K562 (cell line): ENCODE data around the gene CELA3A. TPM values are rescaled to one million over a fixed set of nuclear protein-coding genes. Genes with fewer than 3 reads are reported as not detected.

Experiments used
- BCOR ChIP-seq: fragments of 450-650 bp; IDR thresholded peaks from 2 replicates; pipeline ENCODE4 v1.6.1; 2016
- BRCA1 ChIP-seq, 2 experiments: fragments of 450-650 bp in 1 of 2; sonication (generic) in 1 of 2; formaldehyde crosslinking in 1 of 2; IDR thresholded peaks; 2 replicates each; pipeline versions ENCODE4 v1.5.0 to v1.6.1; 2017 to 2020; ENCODE audit warnings: mild to moderate bottlenecking in 1 of 2, missing genetic modification reagents in 1 of 2
- JUN ChIP-seq, 2 experiments: sonication (generic) in 1 of 2; formaldehyde crosslinking in 1 of 2; IDR thresholded peaks; 2 replicates each; pipeline versions ENCODE4 v1.6.1 to v1.8.0; 2012 to 2022; ENCODE audit warnings: borderline replicate concordance in 2 of 2, mild to moderate bottlenecking in 2 of 2, improper control_type of control experiment in 1 of 2, low read depth in 1 of 2, low read length in 1 of 2, missing genetic modification reagents in 1 of 2
- L3MBTL2 ChIP-seq: fragments of 450-650 bp; IDR thresholded peaks from 2 replicates; pipeline ENCODE4 v1.6.1; 2016; ENCODE audit warnings: mild to moderate bottlenecking, moderate library complexity
- MCM3 ChIP-seq: fragments of 450-650 bp; IDR thresholded peaks from 2 replicates; pipeline ENCODE4 v1.6.1; 2016
- NELFE ChIP-seq: IDR thresholded peaks from 2 replicates; pipeline ENCODE4 v1.6.1; 2011; ENCODE audit warnings: mild to moderate bottlenecking; ENCODE audit not compliant: insufficient read depth, insufficient read length
- PKNOX1 ChIP-seq: fragments of 450-650 bp; IDR thresholded peaks from 2 replicates; pipeline ENCODE4 v1.6.1; 2016
- PTBP1 ChIP-seq: fragments of 200-400 bp; formaldehyde crosslinking; IDR thresholded peaks from 2 replicates; pipeline ENCODE4 v1.6.1; 2017; ENCODE audit warnings: low read depth, low read length
- RBM25 ChIP-seq: fragments of 200-400 bp; formaldehyde crosslinking; IDR thresholded peaks from 2 replicates; pipeline ENCODE4 v1.6.1; 2018; ENCODE audit warnings: low read length, low read depth, moderate library complexity; ENCODE audit not compliant: severe bottlenecking
- RBM34 ChIP-seq: fragments of 200-400 bp; formaldehyde crosslinking; IDR thresholded peaks from 2 replicates; pipeline ENCODE4 v1.6.1; 2018; ENCODE audit warnings: low read length, borderline replicate concordance; ENCODE audit not compliant: insufficient read depth
- ZC3H4 ChIP-seq: sonication (generic); formaldehyde crosslinking; IDR thresholded peaks from 2 replicates; pipeline ENCODE4 v1.9.0; 2021; ENCODE audit warnings: missing genetic modification reagents, borderline replicate concordance
- ZFX ChIP-seq: sonication (generic); formaldehyde crosslinking; IDR thresholded peaks from 2 replicates; pipeline ENCODE4 v1.8.0; 2022; ENCODE audit warnings: mild to moderate bottlenecking, missing genetic modification reagents, moderate library complexity
- ZNF699 ChIP-seq: fragments of 250-450 bp; sonication (Bioruptor Pico); IDR thresholded peaks from 2 replicates; pipeline ENCODE4 v1.8.0; 2021; ENCODE audit warnings: mild to moderate bottlenecking, moderate library complexity; ENCODE audit not compliant: insufficient replicate concordance
- ZNF780A ChIP-seq: fragments of 250-450 bp; sonication (Bioruptor Pico); IDR thresholded peaks from 2 replicates; pipeline ENCODE4 v1.5.0; 2021; ENCODE audit warnings: mild to moderate bottlenecking
- polyA plus RNA-seq, 8 experiments: library from polyadenylated mRNA; depleted of rRNA in 4 of 8; stranded (reverse) in 5 of 8; unstranded in 3 of 8; fragments of >200 nt; fragmentation: Nextera tagmentation in 2 of 8; fragmentation: Illumina TruSeq in 1 of 8; extraction: Ambion mirVana in 2 of 8; extraction: Trizol in 1 of 8; gene quantifications; 2 replicates each; pipeline versions ENCODE4 v1.2.1 to v1.2.3, GENCODE V29; 2011 to 2014; ENCODE audit warnings: inconsistent platforms in 1 of 8, missing spikeins in 1 of 8
- total RNA-seq, 7 experiments: library from RNA; depleted of rRNA in 6 of 7; stranded (reverse); fragments of >200 nt in 6 of 7; fragmentation: Illumina TruSeq in 2 of 7; extraction: Trizol in 2 of 7; gene quantifications; 2 replicates each; pipeline versions ENCODE4 v1.2.1 to v1.2.3, GENCODE V29; 2011 to 2021; ENCODE audit warnings: low replicate concordance in 1 of 7
- TF ChIP-seq, protein P1 (sequence below): sonication (generic); formaldehyde crosslinking; IDR thresholded peaks from 2 replicates; pipeline ENCODE4 v1.4.0; 2020; ENCODE audit warnings: mild to moderate bottlenecking, missing genetic modification reagents
- TF ChIP-seq, protein P2 (sequence below): fragments of 450-650 bp; formaldehyde crosslinking; IDR thresholded peaks from 2 replicates; pipeline ENCODE4 v1.4.0; 2020; ENCODE audit warnings: mild to moderate bottlenecking, moderate library complexity

The CELA3A gene
- total and polyA plus RNA-seq, 9 of the 15 experiments (the other 6 are each of a cell fraction or from before 2014, with no cell fraction given), result 5.4 TPM; not detected in 8

- no peak for TF ChIP-seq PTBP1
- no peak for TF ChIP-seq ZNF780A (CRISPR knock-in tag)
- TF ChIP-seq ZNF699, result no peak
- no peak for TF ChIP-seq NELFE
- no peak for TF ChIP-seq BRCA1 (IDR thresholded peaks at IDR 0.05)
- no peak for TF ChIP-seq BRCA1 (CRISPR knock-in tag; IDR thresholded peaks at IDR 0.05)
- TF ChIP-seq, protein P1, sequence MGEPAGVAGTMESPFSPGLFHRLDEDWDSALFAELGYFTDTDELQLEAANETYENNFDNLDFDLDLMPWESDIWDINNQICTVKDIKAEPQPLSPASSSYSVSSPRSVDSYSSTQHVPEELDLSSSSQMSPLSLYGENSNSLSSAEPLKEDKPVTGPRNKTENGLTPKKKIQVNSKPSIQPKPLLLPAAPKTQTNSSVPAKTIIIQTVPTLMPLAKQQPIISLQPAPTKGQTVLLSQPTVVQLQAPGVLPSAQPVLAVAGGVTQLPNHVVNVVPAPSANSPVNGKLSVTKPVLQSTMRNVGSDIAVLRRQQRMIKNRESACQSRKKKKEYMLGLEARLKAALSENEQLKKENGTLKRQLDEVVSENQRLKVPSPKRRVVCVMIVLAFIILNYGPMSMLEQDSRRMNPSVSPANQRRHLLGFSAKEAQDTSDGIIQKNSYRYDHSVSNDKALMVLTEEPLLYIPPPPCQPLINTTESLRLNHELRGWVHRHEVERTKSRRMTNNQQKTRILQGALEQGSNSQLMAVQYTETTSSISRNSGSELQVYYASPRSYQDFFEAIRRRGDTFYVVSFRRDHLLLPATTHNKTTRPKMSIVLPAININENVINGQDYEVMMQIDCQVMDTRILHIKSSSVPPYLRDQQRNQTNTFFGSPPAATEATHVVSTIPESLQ (CRISPR knock-in tag), result no peak
- 0 out of 2 replicates have a peak, but pooled peaks have one; percentile 21 for TF ChIP-seq ZFX
- TF ChIP-seq L3MBTL2, result no peak
- no peak for TF ChIP-seq ZC3H4 (CRISPR knock-in tag)
- peak; percentile 63 for TF ChIP-seq PKNOX1
- no peak for TF ChIP-seq RBM34
- TF ChIP-seq RBM25, result peak; percentile 44
- TF ChIP-seq JUN (IDR thresholded peaks at IDR 0.05; ENCODE audit: borderline replicate concordance, low read depth, low read length), result no peak
- TF ChIP-seq JUN (CRISPR knock-in tag; IDR thresholded peaks at IDR 0.05; ENCODE audit: borderline replicate concordance), result no peak
- no peak; the same call in 1 of the 2 replicates for TF ChIP-seq MCM3
- TF ChIP-seq, protein P2, sequence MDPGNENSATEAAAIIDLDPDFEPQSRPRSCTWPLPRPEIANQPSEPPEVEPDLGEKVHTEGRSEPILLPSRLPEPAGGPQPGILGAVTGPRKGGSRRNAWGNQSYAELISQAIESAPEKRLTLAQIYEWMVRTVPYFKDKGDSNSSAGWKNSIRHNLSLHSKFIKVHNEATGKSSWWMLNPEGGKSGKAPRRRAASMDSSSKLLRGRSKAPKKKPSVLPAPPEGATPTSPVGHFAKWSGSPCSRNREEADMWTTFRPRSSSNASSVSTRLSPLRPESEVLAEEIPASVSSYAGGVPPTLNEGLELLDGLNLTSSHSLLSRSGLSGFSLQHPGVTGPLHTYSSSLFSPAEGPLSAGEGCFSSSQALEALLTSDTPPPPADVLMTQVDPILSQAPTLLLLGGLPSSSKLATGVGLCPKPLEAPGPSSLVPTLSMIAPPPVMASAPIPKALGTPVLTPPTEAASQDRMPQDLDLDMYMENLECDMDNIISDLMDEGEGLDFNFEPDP (CRISPR knock-in tag), result no peak
- peak; percentile 30; the same call in 1 of the 2 replicates for TF ChIP-seq BCOR
Measured at GRCh38 chr1:22045604-22046228, 44.3 kb downstream of the CELA3A start (continued).
